Activated CD4-positive, alpha-beta memory T cell treated with anti-CD3 and anti-CD28 coated beads for 36 hours (primary cell): ENCODE data around the gene RMND5B. TPM values are rescaled to one million over a fixed set of nuclear protein-coding genes. Genes with fewer than 3 reads are reported as not detected.

Experiments used
- CTCF ChIA-PET: fragments of 350-600 bp; sonication (Branson Sonifier 250); formaldehyde crosslinking; loops from one replicate; lab custom pipeline; 2021; ENCODE audit warnings: antibody characterized with exemption, inconsistent platforms; lab: Charles Lee
- POLR2A ChIA-PET: fragments of 350-600 bp; sonication (Branson Sonifier 250); formaldehyde crosslinking; loops from one replicate; lab custom pipeline; 2021; ENCODE audit warnings: antibody characterized with exemption; lab: Charles Lee
- DNase-seq: peaks from one replicate; pipeline ENCODE4 v3.0.0-alpha.2; 2020
- H3K27ac Mint-ChIP-seq: one replicate; pipeline ENCODE4 v1.8.0; 2021; ENCODE audit warnings: mixed read lengths
- H3K27me3 Mint-ChIP-seq: one replicate; pipeline ENCODE4 v1.8.0; 2021; ENCODE audit warnings: mixed read lengths
- H3K36me3 Mint-ChIP-seq: one replicate; pipeline ENCODE4 v1.8.0; 2021; ENCODE audit warnings: mixed read lengths
- H3K4me1 Mint-ChIP-seq: one replicate; pipeline ENCODE4 v1.8.0; 2021; ENCODE audit warnings: low read depth, mixed read lengths
- H3K4me3 Mint-ChIP-seq: one replicate; pipeline ENCODE4 v1.8.0; 2021; ENCODE audit warnings: mild to moderate bottlenecking, mixed read lengths
- H3K9me3 Mint-ChIP-seq: one replicate; pipeline ENCODE4 v1.8.0; 2021; ENCODE audit warnings: mixed read lengths
- intact Hi-C: fragments of 100-400 bp; cut with micrococcal nuclease; formaldehyde crosslinking; loops from one replicate; pipeline ENCODE4 v1.15.1; 2023
- total RNA-seq, 2 experiments: library from RNA; stranded (reverse); gene quantifications; one replicate each; pipeline ENCODE4 v1.2.3, GENCODE V29; 2021

The RMND5B gene
- total RNA-seq, 2 experiments from 2014 or later = 32.0 to 34.9 TPM

DNA sequence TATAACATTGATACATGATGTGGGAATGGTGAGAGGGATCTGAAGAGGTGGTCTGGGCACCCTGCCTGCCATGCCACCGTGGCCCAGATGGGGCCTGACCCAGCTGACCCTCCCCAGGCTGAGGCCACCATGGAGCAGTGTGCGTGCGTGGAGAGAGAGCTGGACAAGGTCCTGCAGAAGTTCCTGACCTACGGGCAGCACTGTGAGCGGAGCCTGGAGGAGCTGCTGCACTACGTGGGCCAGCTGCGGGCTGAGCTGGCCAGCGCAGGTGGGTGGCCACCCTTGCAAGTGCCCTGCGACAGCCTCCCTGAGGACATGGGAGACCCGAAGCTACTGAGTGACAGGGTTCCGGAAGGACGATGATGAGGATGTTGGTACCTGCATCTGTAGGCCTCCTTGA lies 7.2 kb downstream of the RMND5B start:
- Mint-ChIP-seq H3K4me1 (peaks cover 12% of the 10 kb centered on the region), H3K36me3 (peaks cover 34% of the 10 kb centered on the region)
- intact Hi-C loops = no loop called here

DNA sequence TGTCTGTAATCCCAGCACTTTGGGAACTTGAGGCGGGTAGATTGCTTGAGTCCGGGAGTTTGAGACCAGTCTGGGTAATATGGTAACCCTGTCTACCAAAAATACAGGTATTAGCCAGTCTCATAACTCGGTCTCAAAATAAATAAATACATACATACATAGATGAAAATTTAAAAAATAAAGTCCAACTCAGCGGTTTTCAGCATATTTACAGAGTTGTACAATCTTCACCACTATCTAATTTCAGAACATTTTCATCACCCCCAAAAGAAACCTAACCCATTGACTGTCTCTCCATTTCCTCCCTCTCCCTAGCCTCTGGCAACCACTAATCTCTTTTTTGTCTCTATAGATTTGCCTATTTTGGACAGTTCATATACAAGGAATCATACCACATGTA lies 10.7 kb downstream of the RMND5B start:
- H3K9me3 Mint-ChIP-seq = no peaks in the 10 kb centered on the region

More for the DNA sequence above, 7.2 kb downstream of the RMND5B start:
- Mint-ChIP-seq H3K9me3 (no peaks in the 10 kb centered on the region), H3K27ac (no peak overlapping the region), H3K4me3 (no peak overlapping the region), H3K27me3 (no peaks in the 10 kb centered on the region)
- ChIA-PET CTCF (interaction anchor here (2.3 to 4.5 kb wide), 3 partner anchors 11 to 63 kb away, joined by 9 to 26 read pairs (median 13); no protein-coding TSS in a partner anchor), POLR2A (interaction anchor here (1.5 kb wide), 1 partner anchor 11 kb away, joined by 4 read pairs; no protein-coding TSS in a partner anchor)
- DNase-seq = no peak

DNA sequence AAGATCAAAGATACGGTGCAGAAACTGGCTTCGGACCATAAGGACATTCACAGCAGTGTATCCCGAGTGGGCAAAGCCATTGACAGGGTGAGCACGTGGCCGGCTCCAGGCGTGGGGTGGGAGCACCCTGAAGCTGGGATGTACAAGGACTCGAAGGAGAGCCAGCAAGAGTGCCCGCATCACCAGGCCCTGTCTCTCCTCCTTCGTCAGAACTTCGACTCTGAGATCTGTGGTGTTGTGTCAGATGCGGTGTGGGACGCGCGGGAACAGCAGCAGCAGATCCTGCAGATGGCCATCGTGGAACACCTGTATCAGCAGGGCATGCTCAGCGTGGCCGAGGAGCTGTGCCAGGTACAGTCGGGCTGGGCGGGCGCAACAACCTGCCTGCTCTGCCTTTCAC lies 11.8 kb downstream of the RMND5B start:
- ChIA-PET CTCF (interaction anchor here (0.6 to 8.8 kb wide), 3 partner anchors 22 to 67 kb away, joined by 4 to 117 read pairs (median 5); no protein-coding TSS in a partner anchor), POLR2A (no interaction called here)
- no peak overlapping the region for H3K4me3 Mint-ChIP-seq
- H3K36me3 Mint-ChIP-seq = peaks cover 56% of the 10 kb centered on the region
- peaks cover 15% of the 10 kb centered on the region for H3K4me1 Mint-ChIP-seq
- H3K9me3 Mint-ChIP-seq = no peaks in the 10 kb centered on the region
- no peak for DNase-seq
- no peak overlapping the region for H3K27ac Mint-ChIP-seq
- no peaks in the 10 kb centered on the region for H3K27me3 Mint-ChIP-seq
- intact Hi-C loops = no loop called here

More for the DNA sequence above, 10.7 kb downstream of the RMND5B start:
- intact Hi-C loops = no loop called here
- Mint-ChIP-seq H3K4me3 (no peak overlapping the region), H3K4me1 (peaks cover 11% of the 10 kb centered on the region), H3K36me3 (peaks cover 48% of the 10 kb centered on the region), H3K27ac (no peak overlapping the region), H3K27me3 (no peaks in the 10 kb centered on the region)
- no peak for DNase-seq
- POLR2A ChIA-PET = no interaction called here
- CTCF ChIA-PET = interaction anchor here (0.8 to 8.8 kb wide), 4 partner anchors 8 to 66 kb away, joined by 4 to 117 read pairs (median 4); no protein-coding TSS in a partner anchor

DNA sequence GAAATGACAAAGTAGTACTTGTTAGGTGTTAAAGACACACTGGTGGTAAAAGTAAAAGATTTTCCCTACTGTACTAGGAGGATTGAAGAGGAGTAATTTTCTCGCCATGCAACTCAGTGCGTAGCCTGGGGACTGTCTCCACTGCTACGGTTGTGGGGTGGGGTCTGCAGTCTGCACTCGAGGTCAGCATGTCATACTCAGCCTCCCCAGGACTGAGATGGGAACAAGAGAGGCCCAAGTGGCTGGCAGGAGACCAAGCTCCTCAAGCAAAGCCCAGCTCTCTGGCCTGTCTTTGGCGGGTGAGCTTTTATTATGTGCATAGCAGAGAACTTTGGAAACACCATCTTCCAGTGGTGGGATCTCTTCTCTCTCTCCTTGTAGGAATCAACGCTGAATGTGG lies 12.4 kb downstream of the RMND5B start:
- no peak for DNase-seq
- Mint-ChIP-seq H3K27me3 (no peaks in the 10 kb centered on the region), H3K4me3 (no peak overlapping the region), H3K36me3 (peaks cover 56% of the 10 kb centered on the region), H3K9me3 (no peaks in the 10 kb centered on the region), H3K27ac (no peak overlapping the region), H3K4me1 (peaks cover 17% of the 10 kb centered on the region)
- POLR2A ChIA-PET = no interaction called here
- intact Hi-C loops = no loop called here
- CTCF ChIA-PET = interaction anchor here (0.6 to 8.8 kb wide), 3 partner anchors 23 to 68 kb away, joined by 4 to 117 read pairs (median 5); no protein-coding TSS in a partner anchor

- intact Hi-C loops = no loop called here
- peaks cover 20% of the 10 kb centered on the region for H3K4me1 Mint-ChIP-seq
- POLR2A ChIA-PET = no interaction called here
- H3K9me3 Mint-ChIP-seq = no peaks in the 10 kb centered on the region
- H3K27ac Mint-ChIP-seq = no peak overlapping the region
- peaks cover 59% of the 10 kb centered on the region for H3K36me3 Mint-ChIP-seq
- CTCF ChIA-PET = interaction anchor here (1.0 to 8.8 kb wide), 4 partner anchors 11 to 68 kb away, joined by 3 to 117 read pairs (median 4); no protein-coding TSS in a partner anchor
- no peak overlapping the region for H3K4me3 Mint-ChIP-seq
- no peak for DNase-seq
- H3K27me3 Mint-ChIP-seq = no peaks in the 10 kb centered on the region
Measured at GRCh38 chr5:178143901-178144300, 13.1 kb downstream of the RMND5B start.

GRCh38 chr5:178145965-178146820 lies 15.4 kb downstream of the RMND5B start:
- Mint-ChIP-seq H3K4me3 (no peak overlapping the region), H3K27ac (peak overlapping the region; percentile 56), H3K36me3 (peaks cover 67% of the 10 kb centered on the region), H3K4me1 (peaks cover 42% of the 10 kb centered on the region), H3K27me3 (no peaks in the 10 kb centered on the region), H3K9me3 (no peaks in the 10 kb centered on the region)
- DNase-seq = peak; percentile 80
- ChIA-PET CTCF (interaction anchor here (1.0 to 8.8 kb wide), 5 partner anchors 10 to 70 kb away, joined by 4 to 117 read pairs (median 6); no protein-coding TSS in a partner anchor), POLR2A (interaction anchor here (0.6 kb wide), 1 partner anchor 28 kb away, joined by 4 read pairs; no protein-coding TSS in a partner anchor)
- intact Hi-C loops = loop anchor here (1.0 kb wide), 3 partner anchors 18 to 70 kb away; no protein-coding TSS in a partner anchor

GRCh38 chr5:178147406-178147805 lies 16.6 kb downstream of the RMND5B start:
- H3K36me3 Mint-ChIP-seq = peaks cover 67% of the 10 kb centered on the region
- H3K9me3 Mint-ChIP-seq = no peaks in the 10 kb centered on the region
- no peak for DNase-seq
- intact Hi-C loops = no loop called here
- H3K27ac Mint-ChIP-seq = no peak overlapping the region
- ChIA-PET POLR2A (no interaction called here), CTCF (interaction anchor here (1.8 to 8.8 kb wide), 3 partner anchors 15 to 72 kb away, joined by 6 to 117 read pairs (median 14); no protein-coding TSS in a partner anchor)
- H3K4me1 Mint-ChIP-seq = peaks cover 51% of the 10 kb centered on the region
- H3K4me3 Mint-ChIP-seq = no peak overlapping the region
- no peaks in the 10 kb centered on the region for H3K27me3 Mint-ChIP-seq

GRCh38 chr5:178149199-178149932 lies 18.6 kb downstream of the RMND5B start:
- CTCF ChIA-PET = interaction anchor here (1.0 to 8.8 kb wide), 4 partner anchors 8 to 74 kb away, joined by 4 to 117 read pairs (median 12); no protein-coding TSS in a partner anchor
- Mint-ChIP-seq H3K4me1 (peaks cover 65% of the 10 kb centered on the region), H3K9me3 (no peaks in the 10 kb centered on the region), H3K27ac (peak overlapping the region; percentile 77), H3K36me3 (peaks cover 56% of the 10 kb centered on the region), H3K27me3 (no peaks in the 10 kb centered on the region), H3K4me3 (no peak overlapping the region)
- POLR2A ChIA-PET = interaction anchor here (1.0 to 1.3 kb wide), 4 partner anchors 12 to 74 kb away, joined by 3 to 4 read pairs (median 4); partner anchors contain the start of genes HNRNPAB and RMND5B
- peak; percentile 58 for DNase-seq
- intact Hi-C loops = no loop called here

GRCh38 chr5:178150977-178151734 lies 20.3 kb downstream of the RMND5B start:
- Mint-ChIP-seq H3K27ac (peak overlapping the region; percentile 77), H3K9me3 (no peaks in the 10 kb centered on the region), H3K4me1 (peaks cover 62% of the 10 kb centered on the region), H3K4me3 (no peak overlapping the region), H3K27me3 (no peaks in the 10 kb centered on the region), H3K36me3 (peaks cover 49% of the 10 kb centered on the region)
- intact Hi-C loops = loop anchor here (5.0 kb wide), 1 partner anchor 51 kb away; the partner anchor contains the start of gene HNRNPAB
- no peak for DNase-seq
- CTCF ChIA-PET = interaction anchor here (2.9 to 3.1 kb wide), 2 partner anchors 31 to 75 kb away, joined by 15 to 20 read pairs; no protein-coding TSS in a partner anchor
- POLR2A ChIA-PET = no interaction called here

- ChIA-PET CTCF (interaction anchor here (0.7 to 3.1 kb wide), 6 partner anchors 10 to 77 kb away, joined by 3 to 20 read pairs (median 4); no protein-coding TSS in a partner anchor), POLR2A (interaction anchor here (1.1 to 2.7 kb wide), 5 partner anchors 17 to 51 kb away, joined by 3 to 12 read pairs (median 9); partner anchors contain the start of genes HNRNPAB and RMND5B)
- peaks cover 53% of the 10 kb centered on the region for H3K4me1 Mint-ChIP-seq
- peak overlapping the region; percentile 93 for H3K4me3 Mint-ChIP-seq
- peak overlapping the region; percentile 88 for H3K27ac Mint-ChIP-seq
- peaks cover 35% of the 10 kb centered on the region for H3K36me3 Mint-ChIP-seq
- no peaks in the 10 kb centered on the region for H3K9me3 Mint-ChIP-seq
- no peaks in the 10 kb centered on the region for H3K27me3 Mint-ChIP-seq
- no peak for DNase-seq
- intact Hi-C loops = loop anchor here (2.0 to 5.0 kb wide), 2 partner anchors 22 to 50 kb away; partner anchors contain the start of genes HNRNPAB and RMND5B
Measured at GRCh38 chr5:178152491-178153444, 22.0 kb downstream of the RMND5B start.
